ENCODE measurements around the gene SPEM3. TPM values are rescaled to one million over a fixed set of nuclear protein-coding genes. Genes with fewer than 3 reads are reported as not detected.

Gene SPEM3
- total and polyA plus RNA-seq, 2 of the 4 experiments (the other 2 are of a cell fraction) = not detected

DNA sequence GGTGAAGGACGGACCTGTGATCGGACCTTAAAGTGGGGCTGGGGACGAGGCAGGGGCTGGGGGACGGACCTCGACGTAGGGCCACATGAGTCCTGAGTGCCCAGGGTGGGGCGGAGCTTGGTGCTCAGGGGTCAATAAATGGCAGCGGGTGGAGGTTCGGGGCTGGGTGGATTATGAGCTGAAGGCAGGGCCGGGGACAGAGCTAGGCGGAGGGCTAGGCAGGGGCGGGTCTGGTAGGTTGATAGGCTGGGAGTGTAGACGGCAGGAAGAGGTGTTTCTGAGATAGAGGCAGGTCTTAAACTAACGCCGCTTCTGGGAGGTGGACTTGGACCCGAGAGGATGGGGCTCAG lies 16.9 kb downstream of the SPEM3 start:
- H2BK5ac ChIP-seq (ENCODE audit: low read depth, low read length, poor library complexity, severe bottlenecking) = no peak overlapping the region
- intact Hi-C loops (cut with micrococcal nuclease) (no loop called here), in situ Hi-C loops (cut with MboI; ENCODE audit: low sequenced_read_pairs) (no loop called here), dilution Hi-C loops (cut with HindIII; ENCODE audit: low sequenced_read_pairs, unreplicated experiment) (no loop called here)
- H3K23ac ChIP-seq (ENCODE audit: low read depth, low read length) = no peak overlapping the region
- no peak overlapping the region for H3K56ac ChIP-seq (ENCODE audit: extremely low read depth, insufficient read depth, low read length)
- no peak overlapping the region for H3K18ac ChIP-seq (ENCODE audit: low read depth, low read length)
- H2AK5ac ChIP-seq (ENCODE audit: low read depth, low read length) = 0 out of 2 replicates have a peak overlapping the region, but pooled peaks have one; percentile 45
- H4K8ac ChIP-seq (ENCODE audit: low read depth in 2 of 2, low read length in 2 of 2) = peak overlapping the region in 1 of 2 experiments; percentile 36; a peak in 1 of 4 replicates
- no TSS peak for BruUV-seq (replicated peaks)
- no peak overlapping the region for H2BK120ac ChIP-seq (ENCODE audit: low read depth, low read length)
- H3K4ac ChIP-seq (ENCODE audit: low read depth, low read length) = no peak overlapping the region
- H4K5ac ChIP-seq (ENCODE audit: low read depth, low read length) = no peak overlapping the region
- no peak overlapping the region for H3K9ac ChIP-seq (ENCODE audit: low read depth, low read length)
- peak overlapping the region; percentile 91 for H2AFZ ChIP-seq (replicated peaks; ENCODE audit: low read length, poor library complexity)
- no peak overlapping the region for H3K27ac ChIP-seq (ENCODE audit: insufficient read depth, low read length)
- 0 out of 2 replicates have a peak, but pooled peaks cover 1% of the 10 kb centered on the region for H4K20me1 ChIP-seq (ENCODE audit: insufficient read depth, low read length)
- no peaks in the 10 kb centered on the region for H3K36me3 ChIP-seq (ENCODE audit: control insufficient read depth, insufficient read depth, low read length)
- peak; percentile 3 for ATAC-seq (ENCODE audit: low read depth)
- ChIA-PET POLR2A (ENCODE audit: unreplicated experiment) (no interaction called here), CTCF (interaction anchor here (0.6 to 1.4 kb wide), 2 partner anchors 9 to 14 kb away, joined by 3 to 6 read pairs; no protein-coding TSS in a partner anchor)
- H3K4me2 ChIP-seq (ENCODE audit: low read depth, low read length) = peak overlapping the region; percentile 81
- no peak for TF ChIP-seq CHD1 (IDR thresholded peaks at IDR 0.05; ENCODE audit: low read depth, low read length)
- no peak for TF ChIP-seq MAFK (IDR thresholded peaks at IDR 0.05; ENCODE audit: low read depth, low read length)
- no peak for TF ChIP-seq FOS (IDR thresholded peaks at IDR 0.05; ENCODE audit: low read depth, low read length)
- TF ChIP-seq POLR2A (IDR thresholded peaks at IDR 0.05; ENCODE audit: low read depth, low read length) = no peak
- TF ChIP-seq NFE2L2 (IDR thresholded peaks at IDR 0.05; ENCODE audit: low read depth, low read length) = no peak
- H3K79me1 ChIP-seq (ENCODE audit: low read depth in 1 of 2, low read length in 2 of 2) = no peaks in the 10 kb centered on the region
- H3K14ac ChIP-seq (replicated peaks; ENCODE audit: low read depth, low read length) = no peak overlapping the region
- H4K91ac ChIP-seq (ENCODE audit: insufficient read depth, low read depth, low read length) = no peak overlapping the region
- H2BK20ac ChIP-seq (ENCODE audit: low read depth, low read length) = no peak overlapping the region
- H3K4me3 ChIP-seq (ENCODE audit: insufficient read depth, low read depth, low read length) = peak overlapping the region; percentile 32
- no peak for DNase-seq
- peaks cover 31% of the 10 kb centered on the region for H3K27me3 ChIP-seq (ENCODE audit: control insufficient read depth, insufficient read depth, low read length)
- H3K4me1 ChIP-seq (ENCODE audit: control insufficient read depth, insufficient read depth, low read length) = peaks cover 17% of the 10 kb centered on the region
- 10% methylated on average over 2 of the region's 16 CpGs; no CpG with 5 or more reads in 1 of the 2 experiments for WGBS, 2 experiments (ENCODE audit: extremely low coverage in 2 of 2, insufficient read length in 1 of 2)
- no peak overlapping the region; the same call in 2 of the 3 replicates for H2BK15ac ChIP-seq (ENCODE audit: low read depth, low read length)
- no peaks in the 10 kb centered on the region for H3K9me3 ChIP-seq (ENCODE audit: control insufficient read depth, insufficient read depth, low read length)
- no peak overlapping the region for H2AK9ac ChIP-seq (replicated peaks; ENCODE audit: low read depth, low read length, poor library complexity)
- H3K9me1 ChIP-seq (ENCODE audit: insufficient read depth, low read length) = 0 out of 2 replicates have a peak, but pooled peaks cover 8% of the 10 kb centered on the region
